K562 (cell line): ENCODE results near the gene FKBP15.

Experiments
- REST ChIP-seq, 2 experiments: fragments of 450-650 bp; formaldehyde crosslinking in 1 of 2; IDR thresholded peaks; 2 replicates each; pipeline versions ENCODE4 v1.4.0 to v1.6.1; 2014 to 2020; ENCODE audit warnings: mild to moderate bottlenecking in 2 of 2, borderline replicate concordance in 1 of 2, low read depth in 1 of 2
- RFX5 ChIP-seq: IDR thresholded peaks from 2 replicates; pipeline ENCODE4 v1.6.1; 2011; ENCODE audit warnings: low read depth, mild to moderate bottlenecking, improper control_type of control experiment, low read length
- ZSCAN32 ChIP-seq: fragments of 450-650 bp; formaldehyde crosslinking; IDR thresholded peaks from 2 replicates; pipeline ENCODE4 v1.4.0; 2020; ENCODE audit warnings: mild to moderate bottlenecking, moderate library complexity
- TF ChIP-seq, protein P1 (sequence below), 3 experiments: IDR thresholded peaks in 2 of 3; conservative IDR thresholded peaks in 1 of 3; 2 replicates each; pipeline ENCODE4 v1.5.1; 2011 to 2012; ENCODE audit warnings: low read length in 3 of 3, mild to moderate bottlenecking in 3 of 3, control low read depth in 2 of 3, improper control_type of control experiment in 1 of 3, inconsistent platforms in 1 of 3, low read depth in 1 of 3, mixed read lengths in 1 of 3, moderate library complexity in 1 of 3; ENCODE audit not compliant: insufficient read depth in 2 of 3

DNA sequence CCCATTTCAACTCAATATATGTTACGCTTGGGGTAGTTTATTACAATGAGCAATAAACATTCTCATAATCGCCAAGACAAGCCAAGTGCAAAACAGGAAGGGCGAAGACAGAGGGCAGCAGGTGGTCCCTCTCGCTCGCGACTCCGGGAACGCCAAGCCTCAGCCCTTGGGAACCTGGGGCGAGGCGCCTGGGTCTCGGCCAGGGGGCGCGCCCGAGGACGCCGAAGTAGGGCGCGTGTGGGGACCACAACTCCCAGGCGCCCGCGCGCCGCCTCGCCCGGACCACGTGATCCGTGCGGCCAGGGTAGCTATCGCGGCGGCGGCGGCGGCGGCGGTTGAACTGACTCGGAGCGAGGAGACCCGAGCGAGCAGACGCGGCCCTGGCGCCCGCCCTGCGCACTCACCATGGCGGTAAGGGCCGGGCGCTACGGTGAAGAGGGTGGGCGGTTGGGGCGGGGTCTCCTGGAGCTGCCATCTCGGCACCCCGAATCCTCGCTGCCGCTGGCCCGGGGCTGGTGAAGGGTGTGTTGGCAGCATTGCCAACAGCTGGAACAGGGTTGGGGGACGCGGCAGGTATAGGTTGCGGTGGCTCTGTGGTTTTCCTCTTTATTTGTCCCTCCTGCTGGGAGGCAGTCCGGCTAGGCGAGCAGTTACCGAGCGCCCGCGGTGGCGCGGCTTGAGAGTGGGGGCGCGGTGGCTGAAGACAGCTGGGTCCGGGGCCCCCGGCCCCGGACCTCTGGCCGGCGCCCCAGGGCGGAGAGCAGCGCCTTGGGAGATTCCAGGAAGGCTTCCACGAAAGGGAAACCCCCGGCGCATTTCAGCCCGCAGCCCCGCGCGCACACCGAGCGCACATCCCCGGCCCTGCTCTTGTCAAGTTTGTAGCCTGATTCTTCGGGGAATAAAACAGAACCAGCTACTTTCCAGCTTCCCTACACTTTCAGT, 70.1 kb downstream of the FKBP15 start, which contains the start of gene SLC31A2:
- TF ChIP-seq RFX5 (no peak), REST (IDR thresholded peaks at IDR 0.05; ENCODE audit: borderline replicate concordance) (peak; percentile 86), REST (CRISPR knock-in tag; IDR thresholded peaks at IDR 0.05; ENCODE audit: low read depth) (0 out of 2 replicates have a peak, but pooled peaks have one; percentile 24), ZSCAN32 (no peak)
- TF ChIP-seq, protein P1, sequence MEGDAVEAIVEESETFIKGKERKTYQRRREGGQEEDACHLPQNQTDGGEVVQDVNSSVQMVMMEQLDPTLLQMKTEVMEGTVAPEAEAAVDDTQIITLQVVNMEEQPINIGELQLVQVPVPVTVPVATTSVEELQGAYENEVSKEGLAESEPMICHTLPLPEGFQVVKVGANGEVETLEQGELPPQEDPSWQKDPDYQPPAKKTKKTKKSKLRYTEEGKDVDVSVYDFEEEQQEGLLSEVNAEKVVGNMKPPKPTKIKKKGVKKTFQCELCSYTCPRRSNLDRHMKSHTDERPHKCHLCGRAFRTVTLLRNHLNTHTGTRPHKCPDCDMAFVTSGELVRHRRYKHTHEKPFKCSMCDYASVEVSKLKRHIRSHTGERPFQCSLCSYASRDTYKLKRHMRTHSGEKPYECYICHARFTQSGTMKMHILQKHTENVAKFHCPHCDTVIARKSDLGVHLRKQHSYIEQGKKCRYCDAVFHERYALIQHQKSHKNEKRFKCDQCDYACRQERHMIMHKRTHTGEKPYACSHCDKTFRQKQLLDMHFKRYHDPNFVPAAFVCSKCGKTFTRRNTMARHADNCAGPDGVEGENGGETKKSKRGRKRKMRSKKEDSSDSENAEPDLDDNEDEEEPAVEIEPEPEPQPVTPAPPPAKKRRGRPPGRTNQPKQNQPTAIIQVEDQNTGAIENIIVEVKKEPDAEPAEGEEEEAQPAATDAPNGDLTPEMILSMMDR (IDR thresholded peaks at IDR 0.05 in 2 of 3, conservative IDR thresholded peaks at IDR 0.05 in 1 of 3; ENCODE audit: insufficient read depth in 2 of 3, low read depth in 1 of 3, low read length in 3 of 3): peak; percentile 59 to 66 (median 64)
